ENCODE measurements around the gene COMMD8.
"Not testable (repeated sequence)": the region's sequence is repeated elsewhere in the genome, so short reads cannot be mapped to it uniquely, and the experiment has no call there.

COMMD8 gene

GRCh38 chr4:47463235-47463956 lies at the start of gene COMMD8:
Gene COMMD8 (minus strand): TSS chr4:47463702. CDS start chr4:47463651, 51 bp downstream.
- peak; percentile 97 for DNase-seq

DNA sequence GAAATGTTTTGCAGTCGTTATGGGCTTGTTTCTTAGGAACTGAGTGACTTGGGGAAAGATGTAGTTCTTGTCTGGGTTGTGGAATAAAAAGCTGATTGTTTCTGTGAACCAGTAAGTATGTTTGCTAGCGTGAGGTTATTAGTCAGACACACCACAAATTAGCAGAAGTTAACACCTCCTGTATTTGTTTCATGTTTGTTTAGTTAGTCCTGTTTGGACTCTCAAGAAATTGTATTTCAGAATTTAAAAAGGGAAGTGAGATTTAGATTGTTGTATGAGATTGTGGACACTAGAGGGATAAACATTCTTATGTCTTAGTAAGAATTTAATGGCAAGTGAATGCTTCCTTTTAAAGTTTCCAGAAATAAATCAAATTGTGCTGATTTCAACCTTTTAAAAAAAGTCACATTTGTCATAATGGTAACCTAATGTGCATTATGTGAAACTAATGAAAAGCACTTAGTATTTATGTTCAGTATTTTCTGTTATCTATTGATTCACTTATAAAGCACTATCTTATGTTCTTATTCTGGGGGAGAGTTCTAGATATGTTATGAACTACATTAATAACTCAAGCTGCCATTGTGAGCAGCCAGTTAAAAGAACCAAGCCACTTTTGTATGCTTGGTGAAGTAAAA lies 47.1 kb upstream of the COMMD8 start:
- no peak for DNase-seq

DNA sequence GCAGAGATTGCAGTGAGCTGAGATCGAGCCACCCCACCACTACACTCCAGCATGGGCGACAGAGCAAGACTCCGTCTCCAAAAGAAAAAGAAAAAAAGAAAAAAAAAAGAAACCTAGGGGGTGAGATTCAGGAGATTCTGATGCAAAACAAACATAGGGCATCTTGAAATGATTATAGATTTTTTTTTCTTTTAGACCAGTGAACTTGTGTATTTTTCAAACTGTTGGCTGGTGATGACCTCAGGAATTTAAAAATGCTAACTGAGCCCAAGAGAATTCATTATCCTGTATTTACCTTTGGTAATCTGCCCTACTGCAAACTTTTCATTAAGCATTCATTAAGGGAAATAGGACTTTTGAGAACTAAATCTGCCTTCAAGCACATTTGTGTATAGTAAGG lies 42.2 kb upstream of the COMMD8 start:
- no peak for DNase-seq

DNA sequence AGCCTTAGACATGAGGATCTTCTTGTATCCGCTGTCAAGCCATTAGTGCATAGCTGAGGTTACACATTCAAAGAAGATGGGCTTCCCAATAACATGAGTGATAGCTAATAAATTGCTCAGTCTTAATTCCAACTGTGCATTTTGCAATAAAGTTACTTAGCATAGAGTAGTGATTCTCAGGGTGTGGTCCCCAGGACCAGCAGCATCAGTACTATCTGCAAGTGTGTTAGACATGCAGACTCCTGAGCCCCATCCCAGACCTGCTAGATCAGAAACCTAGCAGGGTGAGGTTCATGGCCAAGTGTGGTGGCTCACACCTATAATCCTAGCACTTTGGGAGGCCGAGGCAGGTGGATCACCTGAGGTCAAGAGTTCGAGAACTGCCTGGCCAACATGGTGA lies 41.6 kb upstream of the COMMD8 start:
- DNase-seq, result no peak

DNA sequence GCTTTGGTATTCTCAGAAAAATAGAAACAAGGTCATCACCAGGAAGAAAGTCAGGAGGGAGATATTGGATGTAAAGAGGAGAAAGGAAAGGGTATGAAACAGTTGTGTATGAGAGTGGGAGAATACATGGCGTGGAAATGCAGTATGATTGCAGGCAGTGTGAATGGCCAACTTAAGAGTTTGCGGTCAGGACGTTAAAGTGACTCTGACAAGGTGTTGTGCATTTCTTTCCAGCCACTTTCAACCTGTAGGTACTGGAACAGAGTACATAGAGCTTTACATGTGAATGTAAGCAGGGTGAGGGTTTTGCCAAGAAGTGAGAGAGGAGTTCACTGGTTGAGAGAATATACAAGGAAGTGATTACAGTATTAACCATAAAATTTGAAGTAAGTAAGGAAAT lies 37.3 kb upstream of the COMMD8 start:
- DNase-seq, result no peak

DNA sequence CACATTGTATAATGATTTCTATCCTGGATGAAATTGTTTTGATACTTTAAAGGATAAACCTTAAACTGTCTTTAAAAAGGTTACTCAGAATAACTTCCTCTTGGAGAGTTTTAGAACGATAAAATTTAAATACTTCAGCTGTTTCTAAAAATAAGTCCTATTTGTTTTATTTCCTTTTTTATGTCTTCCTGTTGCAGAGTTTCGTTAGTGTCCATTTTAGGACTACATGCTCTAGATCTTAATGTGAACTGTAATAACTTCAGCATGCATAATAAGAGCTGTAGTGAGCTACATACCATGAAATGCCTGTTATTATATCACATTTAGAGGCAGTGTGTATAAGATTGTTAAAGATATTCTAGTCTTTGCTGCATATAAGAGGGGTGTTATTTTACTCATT lies 36.2 kb upstream of the COMMD8 start:
- no peak for DNase-seq

- DNase-seq, result no peak
Observed at GRCh38 chr4:47498899-47499298, 35.4 kb upstream of the COMMD8 start.

- no peak for DNase-seq
Observed at GRCh38 chr4:47494124-47494430, 30.6 kb upstream of the COMMD8 start.

GRCh38 chr4:47493238-47494123 lies 30.0 kb upstream of the COMMD8 start:
- DNase-seq, result no peak

- no peak for DNase-seq
Observed at GRCh38 chr4:47490550-47490949, 27.0 kb upstream of the COMMD8 start.

GRCh38 chr4:47488706-47489105 lies 25.2 kb upstream of the COMMD8 start:
- no peak for DNase-seq

- DNase-seq, result not testable (repeated sequence)
Observed at GRCh38 chr4:47486727-47487126, 23.2 kb upstream of the COMMD8 start.

DNA sequence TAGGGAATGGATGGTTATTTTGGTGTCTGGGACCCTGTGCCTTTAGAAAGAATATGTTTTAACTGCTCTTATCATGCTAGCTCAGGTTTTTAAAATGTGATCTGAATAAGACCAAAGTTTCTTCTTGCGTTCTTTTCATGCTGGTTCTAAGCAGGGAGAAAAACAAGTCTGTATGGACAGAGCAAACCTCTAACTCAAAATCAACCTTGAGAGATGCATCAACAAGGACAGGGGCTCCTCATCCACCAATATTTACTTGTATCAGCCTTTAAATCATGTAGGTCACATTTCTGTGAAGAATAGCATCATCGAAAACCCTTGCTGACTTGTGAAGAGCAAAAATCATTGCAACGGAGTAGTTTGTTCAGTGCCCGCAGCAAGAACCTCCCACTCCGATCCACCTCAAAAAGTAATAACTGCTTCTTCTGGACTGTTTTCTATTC lies 22.8 kb upstream of the COMMD8 start:
- no peak for DNase-seq

DNA sequence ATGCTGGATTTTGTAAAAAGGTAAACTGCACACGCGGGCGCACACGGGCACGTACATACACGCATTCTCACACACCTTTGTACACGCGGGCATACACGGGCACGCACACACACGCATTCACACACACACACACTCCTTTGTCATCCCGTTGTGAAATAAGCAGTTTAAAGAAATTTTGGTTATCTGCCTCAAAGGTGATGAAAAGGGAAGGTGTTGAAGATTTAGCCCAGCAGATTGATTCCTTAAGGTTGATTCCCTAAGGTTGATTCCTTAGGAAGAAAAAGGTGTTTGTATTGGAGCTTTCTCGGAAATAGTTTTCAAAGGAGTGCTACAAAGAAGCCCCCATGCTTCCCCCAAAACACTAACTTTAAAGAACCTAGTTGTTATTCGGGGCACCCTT lies 22.3 kb upstream of the COMMD8 start:
- DNase-seq, result no peak

DNA sequence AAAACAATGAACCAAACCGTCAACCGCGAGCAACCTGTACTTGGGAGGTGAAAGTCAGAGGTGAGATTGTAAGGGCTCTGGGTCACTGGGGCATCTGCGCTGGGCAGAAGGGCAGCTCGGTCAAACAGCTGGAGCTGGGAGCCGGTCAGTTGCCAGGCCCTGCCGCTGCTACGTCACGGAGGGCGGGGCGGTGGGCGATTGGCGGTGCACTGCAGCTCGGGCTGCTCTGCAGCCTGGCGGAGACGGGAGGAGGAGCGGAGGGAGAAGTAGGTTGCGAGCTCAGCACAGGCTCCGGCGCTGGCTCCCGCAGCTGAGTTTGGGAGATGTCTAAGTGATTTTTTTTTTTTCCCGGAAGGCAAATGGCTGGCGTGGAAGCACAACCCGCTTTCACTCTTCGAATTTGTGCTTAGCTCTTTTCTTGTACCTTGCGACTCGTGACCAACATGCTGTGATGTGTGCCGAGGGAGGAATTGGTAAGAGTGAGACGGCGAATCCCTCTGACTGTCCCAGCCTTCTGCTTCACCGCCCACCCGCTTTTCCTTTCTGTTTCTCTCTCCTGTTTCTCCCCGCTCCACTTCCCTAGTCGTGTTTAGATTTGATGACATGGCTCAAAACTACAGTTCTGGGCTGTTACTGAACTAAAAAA lies 21.7 kb upstream of the COMMD8 start, which contains the start of gene ATP10D:
Gene ATP10D (plus strand): TSS at position 229 of the 646 bp plus-strand sequence. CDS start 27,266 bp downstream, outside the sequence.
- peak; percentile 72 for DNase-seq

DNA sequence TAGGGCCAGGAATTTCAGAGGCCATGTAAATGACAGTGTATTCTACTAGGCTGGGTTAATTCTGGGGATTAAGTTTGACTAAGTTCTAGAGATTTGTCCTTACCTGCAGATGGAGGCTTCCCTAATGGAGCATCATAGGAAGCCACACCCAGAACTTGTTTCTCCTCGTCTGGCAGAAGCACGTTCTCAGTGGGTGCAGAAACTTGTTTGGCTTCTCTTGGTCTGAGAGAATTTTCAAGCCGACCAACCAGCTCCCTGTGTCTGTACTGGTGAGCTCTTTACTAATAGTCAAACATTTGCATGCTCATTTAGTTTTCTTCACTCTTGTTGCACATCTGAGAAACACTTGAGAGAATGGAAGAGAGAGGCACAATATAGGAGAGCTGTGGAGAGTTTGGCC lies 20.7 kb upstream of the COMMD8 start:
- no peak for DNase-seq

DNA sequence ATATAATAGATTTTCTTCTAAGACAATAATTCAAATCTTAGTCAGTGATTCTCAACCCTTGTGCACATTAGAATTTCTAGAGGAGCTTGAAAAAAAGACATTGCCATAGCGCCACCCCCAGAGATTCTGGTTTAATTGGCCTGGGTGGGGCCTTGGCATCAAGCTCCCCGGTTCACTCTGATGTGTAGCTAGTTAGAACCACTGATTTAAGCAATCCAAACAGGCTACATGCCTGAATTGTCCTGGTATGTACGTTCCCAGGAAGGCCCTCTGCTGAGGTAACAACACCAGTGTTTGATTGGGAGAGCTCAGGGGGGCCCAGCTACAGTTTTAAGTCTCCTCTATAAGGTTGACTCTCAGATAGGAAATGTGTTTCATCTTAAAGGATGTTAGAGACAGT lies 20.2 kb upstream of the COMMD8 start:
- no peak for DNase-seq

DNA sequence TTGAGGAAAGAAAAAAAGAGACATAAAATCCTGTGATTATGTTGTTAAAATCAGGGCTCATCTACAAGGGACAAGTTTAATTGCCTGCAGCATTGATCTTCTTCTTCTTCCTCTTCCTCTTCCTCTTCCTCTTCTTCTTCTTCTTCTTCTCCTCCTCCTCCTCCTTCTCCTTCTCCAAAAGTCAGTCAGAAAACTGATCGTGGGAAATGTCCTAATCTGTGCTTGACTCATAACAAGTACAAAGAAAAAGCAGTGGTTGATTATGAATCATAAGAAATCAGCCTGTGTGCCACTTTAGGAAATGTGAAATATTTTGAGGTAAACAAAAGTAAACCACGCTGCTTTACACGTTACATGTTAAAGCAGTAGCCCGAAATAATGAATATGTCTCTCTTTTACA lies 18.8 kb upstream of the COMMD8 start:
- no peak for DNase-seq

DNA sequence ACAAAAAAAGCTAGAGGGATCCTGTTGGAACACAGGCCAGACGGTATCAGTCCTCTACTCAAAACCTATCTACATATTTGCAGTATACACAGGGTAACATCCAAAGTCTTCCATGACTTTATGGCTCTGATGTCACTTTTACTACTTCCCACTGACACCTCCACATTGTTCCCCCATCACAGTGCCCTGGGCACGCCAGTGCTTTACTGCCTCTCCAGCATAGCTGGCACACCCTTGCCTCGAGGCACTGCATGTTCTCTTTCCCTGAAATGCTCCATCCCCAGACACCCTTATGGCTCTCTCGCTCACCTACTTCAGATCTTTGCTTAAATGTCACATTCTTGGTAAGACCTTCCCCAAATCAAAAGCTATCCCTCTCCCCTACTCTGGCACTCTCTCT lies 15.3 kb upstream of the COMMD8 start:
- DNase-seq, result no peak

DNA sequence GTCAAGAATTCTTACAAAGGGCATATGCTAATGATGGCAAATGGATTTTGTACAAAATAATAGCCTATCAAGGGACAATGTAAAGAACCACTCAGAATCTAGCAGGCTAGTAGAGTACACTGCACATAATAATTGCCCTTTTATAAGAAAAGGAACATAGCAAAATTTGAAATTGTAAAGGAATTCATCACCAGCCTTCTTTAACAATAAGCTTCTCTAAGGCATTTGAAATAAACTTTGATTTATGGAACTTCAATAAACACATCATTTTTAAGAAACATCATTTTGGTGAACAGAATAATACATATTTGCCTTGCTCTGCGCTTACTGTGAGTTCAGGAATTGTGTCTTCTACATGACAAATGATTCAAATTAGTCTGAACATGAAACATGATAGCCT lies 11.9 kb upstream of the COMMD8 start:
- no peak for DNase-seq

DNA sequence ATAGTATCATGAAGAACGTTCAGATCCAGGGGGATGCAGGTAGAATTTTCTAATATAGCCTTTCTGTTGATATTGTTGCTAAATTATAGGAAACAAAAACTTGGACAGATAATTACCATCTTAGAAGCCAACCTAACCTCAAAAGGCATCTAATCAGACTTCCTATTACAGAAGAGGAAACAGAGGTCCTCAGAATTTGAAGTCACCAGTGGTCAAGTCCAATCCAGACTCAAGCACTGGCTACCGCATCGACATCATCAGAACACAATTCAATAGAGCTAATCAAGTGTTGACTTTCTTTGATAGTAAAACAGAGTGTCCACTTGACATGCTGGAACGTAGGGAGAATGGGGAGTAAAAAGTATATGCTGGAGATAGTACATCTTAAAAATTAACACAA lies 11.3 kb upstream of the COMMD8 start:
- DNase-seq, result no peak

- DNase-seq, result no peak
Observed at GRCh38 chr4:47473141-47473750, 9.7 kb upstream of the COMMD8 start.

- DNase-seq, result no peak
Observed at GRCh38 chr4:47471591-47471990, 8.1 kb upstream of the COMMD8 start.

Data from activated T-cell treated with anti-CD3 and anti-CD28 coated beads, Interleukin-2, amount 50 U/mL, for 1 hour (primary cell).